Endothelial cell of umbilical vein (primary cell): ENCODE results near the gene HSDL2.
A peak's percentile ranks its signal among the peaks of the same experiment; 100 is the strongest.

Source experiments
- EZH2 ChIP-seq: IDR thresholded peaks from 2 replicates; pipeline ENCODE4 v1.6.1; 2012; ENCODE audit warnings: borderline replicate concordance, low read depth, mild to moderate bottlenecking, moderate library complexity, low read length, inconsistent platforms; ENCODE audit not compliant: severe bottlenecking
- FOS ChIP-seq: IDR thresholded peaks from 2 replicates; pipeline ENCODE4 v1.6.1; 2011; ENCODE audit warnings: mild to moderate bottlenecking, low read length, moderate library complexity, borderline replicate concordance; ENCODE audit not compliant: insufficient read depth
- GATA2 ChIP-seq: IDR thresholded peaks from 2 replicates; pipeline ENCODE4 v1.7.0; 2011; ENCODE audit warnings: low read depth, mild to moderate bottlenecking, moderate library complexity, mixed read lengths, low read length; ENCODE audit not compliant: insufficient read length, insufficient read depth
- MAX ChIP-seq: IDR thresholded peaks from 2 replicates; pipeline ENCODE4 v1.6.1; 2011; ENCODE audit not compliant: insufficient read depth, insufficient read length
- POLR2A ChIP-seq: IDR thresholded peaks from 2 replicates; pipeline ENCODE4 v1.6.1; 2012; ENCODE audit warnings: low read depth, mild to moderate bottlenecking, control low read depth, low read length
- POLR2AphosphoS5 ChIP-seq: IDR thresholded peaks from 2 replicates; pipeline ENCODE4 v1.6.1; 2012; ENCODE audit warnings: low read depth, mild to moderate bottlenecking, control low read depth, low read length, moderate library complexity; ENCODE audit not compliant: insufficient read depth
- TF ChIP-seq, protein P1 (sequence below), 2 donors: IDR thresholded peaks; 1 replicate in 1 of 2; 2 replicates in 1 of 2; pipeline ENCODE4 v1.5.1; 2011; ENCODE audit warnings: low read length in 2 of 2, mild to moderate bottlenecking in 2 of 2, moderate library complexity in 2 of 2, control low read depth in 1 of 2, inconsistent platforms in 1 of 2, low read depth in 1 of 2; ENCODE audit not compliant: insufficient read depth in 1 of 2; ENCODE audit errors: extremely low read depth in 1 of 2

DNA sequence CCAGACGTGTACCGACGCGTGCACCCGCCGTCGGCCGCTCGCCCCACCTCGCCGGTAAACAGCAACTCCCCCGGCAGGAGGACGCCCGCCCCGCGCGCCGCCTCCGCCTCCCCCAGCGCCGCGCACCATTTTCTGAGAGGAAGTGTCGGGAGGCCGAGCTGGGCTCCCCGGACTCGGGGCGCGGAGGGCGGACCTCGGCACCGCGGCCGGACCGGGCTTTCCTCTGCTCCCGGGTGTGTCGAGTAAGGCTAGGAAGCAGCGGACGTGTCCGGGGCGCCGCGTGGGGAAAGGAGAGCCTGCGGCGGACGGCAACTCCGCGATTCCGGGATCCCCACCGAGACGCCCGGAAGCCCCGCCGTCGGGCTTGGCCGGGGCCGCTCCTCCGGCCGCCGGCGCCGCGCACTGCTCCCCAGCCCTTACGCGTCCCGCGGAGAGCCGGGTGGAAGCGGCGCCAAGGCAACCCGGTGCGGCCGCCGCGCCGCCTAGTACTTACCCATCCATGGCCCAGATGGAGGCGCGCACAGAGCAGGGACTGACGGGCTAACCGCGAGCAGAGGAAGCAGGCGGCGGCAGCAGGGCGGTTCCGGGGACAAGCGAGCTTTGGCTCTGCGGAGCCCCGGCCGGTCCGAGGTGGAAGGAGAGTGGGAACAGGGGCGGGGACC lies 46.8 kb upstream of the HSDL2 start, which contains the start of gene PTBP3:
- TF ChIP-seq, protein P1, sequence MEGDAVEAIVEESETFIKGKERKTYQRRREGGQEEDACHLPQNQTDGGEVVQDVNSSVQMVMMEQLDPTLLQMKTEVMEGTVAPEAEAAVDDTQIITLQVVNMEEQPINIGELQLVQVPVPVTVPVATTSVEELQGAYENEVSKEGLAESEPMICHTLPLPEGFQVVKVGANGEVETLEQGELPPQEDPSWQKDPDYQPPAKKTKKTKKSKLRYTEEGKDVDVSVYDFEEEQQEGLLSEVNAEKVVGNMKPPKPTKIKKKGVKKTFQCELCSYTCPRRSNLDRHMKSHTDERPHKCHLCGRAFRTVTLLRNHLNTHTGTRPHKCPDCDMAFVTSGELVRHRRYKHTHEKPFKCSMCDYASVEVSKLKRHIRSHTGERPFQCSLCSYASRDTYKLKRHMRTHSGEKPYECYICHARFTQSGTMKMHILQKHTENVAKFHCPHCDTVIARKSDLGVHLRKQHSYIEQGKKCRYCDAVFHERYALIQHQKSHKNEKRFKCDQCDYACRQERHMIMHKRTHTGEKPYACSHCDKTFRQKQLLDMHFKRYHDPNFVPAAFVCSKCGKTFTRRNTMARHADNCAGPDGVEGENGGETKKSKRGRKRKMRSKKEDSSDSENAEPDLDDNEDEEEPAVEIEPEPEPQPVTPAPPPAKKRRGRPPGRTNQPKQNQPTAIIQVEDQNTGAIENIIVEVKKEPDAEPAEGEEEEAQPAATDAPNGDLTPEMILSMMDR (IDR thresholded peaks at IDR 0.05; ENCODE audit: extremely low read depth in 1 of 2, insufficient read depth in 1 of 2, low read depth in 1 of 2, low read length in 2 of 2) = no peak
- TF ChIP-seq GATA2 (no peak), MAX (no peak), POLR2A (peak; percentile 83), POLR2AphosphoS5 (peak; percentile 71), EZH2 (no peak), FOS (no peak)
